SK-N-MC (cell line): ENCODE results near the gene ADIPOR2.
"Not testable (repeated sequence)": the region's sequence is repeated elsewhere in the genome, so short reads cannot be mapped to it uniquely, and the experiment has no call there.

ENCODE experiments used
- EZH2 ChIP-seq: fragments of 200-600 bp; sonication (generic); IDR thresholded peaks from one replicate; pipeline ENCODE4 v1.6.1; 2017; ENCODE audit warnings: antibody characterized with exemption
- POLR2AphosphoS5 ChIP-seq: IDR thresholded peaks from 2 replicates; pipeline ENCODE4 v1.6.1; 2012; ENCODE audit warnings: mild to moderate bottlenecking, low read depth, low read length, borderline replicate concordance

- not testable (repeated sequence) for TF ChIP-seq POLR2AphosphoS5, EZH2
Observed at GRCh38 chr12:1695097-1695496, 4.2 kb downstream of the ADIPOR2 start.
